Right forelimb (tissue), 1 donor: ENCODE data around the gene AGFG2.
"Not testable (repeated sequence)": the region's sequence is repeated elsewhere in the genome, so short reads cannot be mapped to it uniquely, and the experiment has no call there.

Source experiments
- DNase-seq: peaks from one replicate; pipeline ENCODE4 v3.0.0-alpha.2; 2018

The AGFG2 gene

DNA sequence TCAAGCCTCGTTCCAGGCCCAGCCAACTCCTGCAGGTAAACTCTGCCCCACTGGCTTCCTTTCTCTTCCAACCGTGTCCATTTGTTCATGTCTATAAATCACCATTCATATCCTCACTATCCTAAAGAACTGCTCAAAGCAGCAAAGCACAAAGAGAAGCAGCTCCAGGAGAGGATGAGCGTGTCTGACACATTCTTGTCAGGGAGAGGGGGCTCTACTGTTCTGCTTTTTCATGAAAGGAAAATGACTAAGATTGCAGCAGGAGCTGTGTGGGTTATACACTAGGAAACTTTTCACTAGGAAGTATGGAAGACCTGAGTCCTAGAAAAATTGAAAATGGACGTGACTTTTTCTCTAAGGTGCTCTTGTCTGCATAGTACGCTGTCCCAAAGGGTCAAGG, 16.7 kb downstream of the AGFG2 start:
- no peak for DNase-seq

- no peak for DNase-seq
These were observed 17.5 kb downstream of the AGFG2 start for GRCh38 chr7:100556541-100556940.

- no peak for DNase-seq
These were observed 20.1 kb downstream of the AGFG2 start for GRCh38 chr7:100559127-100559526.

GRCh38 chr7:100561491-100562194, 22.6 kb downstream of the AGFG2 start:
- DNase-seq, result no peak

GRCh38 chr7:100562195-100563099, 23.4 kb downstream of the AGFG2 start:
- DNase-seq, result no peak

DNA sequence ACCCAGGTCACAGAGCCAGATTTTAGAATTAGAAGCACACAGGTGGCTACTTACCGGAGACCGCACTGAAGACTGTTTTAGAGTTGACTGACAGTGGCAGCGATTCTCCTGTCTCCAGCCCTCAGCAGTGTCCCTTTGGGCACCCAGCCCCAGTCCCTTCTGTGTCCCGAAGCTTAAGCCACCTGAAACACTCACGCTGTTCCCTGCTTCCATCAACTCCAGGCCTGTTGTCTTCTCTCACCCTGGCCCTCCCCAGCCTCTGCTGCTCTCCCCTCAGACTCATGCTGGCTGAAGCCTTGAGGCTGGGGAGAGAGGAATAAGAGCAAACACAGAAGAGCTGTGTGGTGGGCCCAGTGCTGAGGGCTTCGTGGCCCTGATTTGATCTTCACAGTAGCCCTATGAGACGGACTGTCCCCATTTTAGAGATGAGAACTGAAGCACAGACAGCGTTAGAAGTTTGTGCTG, 24.1 kb downstream of the AGFG2 start:
- DNase-seq, result no peak

DNA sequence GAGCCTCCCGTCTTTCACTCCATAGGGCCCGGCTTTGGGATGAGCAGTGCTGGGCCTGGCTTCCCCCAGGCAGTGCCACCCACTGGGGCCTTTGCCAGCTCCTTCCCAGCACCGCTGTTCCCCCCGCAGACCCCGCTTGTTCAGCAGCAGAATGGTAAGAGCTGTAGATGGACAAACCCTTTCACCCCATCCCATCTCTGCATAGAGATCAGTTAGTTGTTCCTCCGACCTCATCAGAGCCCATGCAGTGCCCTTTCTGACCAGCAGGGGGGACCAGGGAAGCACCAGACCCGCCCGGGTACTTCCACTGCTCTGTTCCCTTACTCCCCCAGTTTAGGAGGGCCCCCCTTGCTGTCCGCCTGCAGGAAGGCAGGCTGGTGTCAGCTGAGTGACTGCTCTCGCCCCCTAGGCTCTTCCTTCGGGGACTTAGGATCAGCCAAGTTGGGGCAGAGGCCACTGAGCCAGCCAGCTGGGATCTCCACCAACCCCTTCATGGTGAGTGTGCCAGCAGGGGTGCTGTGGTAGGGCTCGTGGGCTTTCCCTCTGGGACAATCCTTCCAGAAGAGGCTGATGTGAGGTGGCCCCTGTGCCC, 24.9 kb downstream of the AGFG2 start:
- peak; percentile 89 for DNase-seq

DNA sequence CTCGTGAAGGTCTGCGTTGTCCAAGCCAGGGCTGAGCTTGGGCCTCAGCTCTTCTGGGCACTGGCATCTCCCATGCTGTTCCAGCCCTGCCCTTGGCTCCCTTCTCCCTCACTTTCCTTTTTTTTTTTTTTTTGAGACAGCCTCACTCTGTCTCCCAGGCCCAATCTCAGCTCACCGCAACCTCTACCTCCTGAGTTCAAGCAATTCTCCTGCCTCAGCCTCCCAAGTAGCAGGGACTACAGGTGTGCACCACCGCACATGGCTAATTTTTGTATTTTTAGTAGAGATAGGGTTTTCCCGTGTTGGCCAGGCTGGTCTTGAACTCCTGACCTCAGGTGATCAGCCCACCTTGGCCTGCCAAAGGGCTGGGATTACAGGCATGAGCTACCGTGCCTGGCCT, 25.4 kb downstream of the AGFG2 start:
- DNase-seq, result not testable (repeated sequence)

GRCh38 chr7:100565133-100565571, 26.1 kb downstream of the AGFG2 start:
- DNase-seq, result no peak

DNA sequence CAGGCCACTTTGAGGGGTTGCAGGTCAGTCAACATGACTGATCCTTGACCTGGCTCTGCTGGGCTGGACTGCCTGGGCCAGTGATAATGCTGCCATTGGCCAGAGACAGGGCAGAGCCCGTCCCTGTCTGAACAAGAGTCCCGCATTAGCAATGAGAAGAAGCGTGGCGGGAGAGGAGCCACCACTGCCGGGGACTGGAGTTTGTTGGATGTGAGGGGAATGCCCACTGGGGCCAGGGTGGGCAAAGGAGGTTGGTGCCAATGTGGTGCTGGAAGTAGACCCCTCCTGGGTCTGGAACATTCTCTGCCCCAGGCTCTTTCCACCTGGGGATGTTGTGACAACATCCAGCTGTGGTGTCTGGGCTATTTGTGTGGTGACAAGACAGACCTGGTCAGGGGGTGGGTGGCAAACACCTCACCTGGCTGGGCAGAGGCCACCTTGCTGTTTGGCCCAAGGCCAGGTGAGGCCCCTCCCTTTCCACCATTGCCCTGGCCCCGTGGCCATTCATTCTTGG, 27.1 kb downstream of the AGFG2 start:
- no peak for DNase-seq

DNA sequence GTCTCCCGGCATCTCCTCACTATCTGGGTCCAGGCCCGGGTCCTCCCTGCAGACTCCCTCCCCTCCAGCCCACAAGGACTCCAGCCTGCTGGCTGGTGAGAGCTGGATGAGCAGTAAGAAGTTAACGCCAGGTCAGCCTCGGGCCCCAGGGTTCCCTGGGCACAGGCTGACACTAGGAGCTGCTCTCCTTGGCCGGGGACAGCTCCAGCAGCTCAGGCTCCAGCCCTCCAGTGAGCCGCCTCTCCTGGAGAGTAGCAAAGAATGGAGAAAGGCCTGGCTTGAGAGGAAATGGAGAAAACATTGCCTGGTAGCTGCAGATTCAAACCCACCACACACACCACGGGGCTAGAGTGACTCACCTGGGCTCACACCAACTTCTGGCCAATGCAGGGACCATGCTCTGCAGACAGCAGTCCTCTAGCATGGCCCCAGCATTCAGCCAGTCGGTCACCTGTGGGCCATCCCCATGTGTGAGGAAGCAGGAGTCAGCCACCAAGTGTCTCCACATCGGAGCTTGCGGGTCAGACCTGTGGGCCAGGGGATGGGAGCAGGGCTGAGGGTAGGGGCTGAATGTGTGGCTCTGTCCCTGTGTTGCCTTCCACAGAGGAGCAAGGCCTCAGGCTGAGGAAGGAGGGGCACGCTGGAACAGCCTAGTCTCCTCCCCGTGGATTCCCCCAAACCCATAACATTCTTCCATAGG, 28.2 kb downstream of the AGFG2 start:
- DNase-seq, result no peak

DNA sequence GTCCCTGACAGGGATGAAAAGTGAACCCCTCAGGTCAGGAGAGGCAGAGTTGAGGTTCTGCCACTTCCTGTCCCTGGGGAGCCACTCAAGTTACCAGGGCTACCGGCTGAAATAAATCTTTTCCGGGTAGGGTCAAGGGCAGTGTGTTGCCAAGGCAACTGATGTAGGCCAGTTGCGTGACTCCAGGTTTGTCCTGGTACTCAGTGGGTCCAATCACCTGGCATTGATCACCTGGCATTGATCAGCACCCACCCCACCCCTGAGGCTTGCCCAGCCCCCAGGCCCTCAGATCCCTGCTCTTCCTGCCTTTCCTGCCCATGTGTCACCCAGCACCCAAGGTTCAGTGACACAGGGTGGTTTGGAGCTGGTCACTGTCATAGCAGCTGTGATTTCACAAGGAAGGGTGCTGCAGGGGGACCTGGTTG, 28.8 kb downstream of the AGFG2 start:
- DNase-seq, result no peak

DNA sequence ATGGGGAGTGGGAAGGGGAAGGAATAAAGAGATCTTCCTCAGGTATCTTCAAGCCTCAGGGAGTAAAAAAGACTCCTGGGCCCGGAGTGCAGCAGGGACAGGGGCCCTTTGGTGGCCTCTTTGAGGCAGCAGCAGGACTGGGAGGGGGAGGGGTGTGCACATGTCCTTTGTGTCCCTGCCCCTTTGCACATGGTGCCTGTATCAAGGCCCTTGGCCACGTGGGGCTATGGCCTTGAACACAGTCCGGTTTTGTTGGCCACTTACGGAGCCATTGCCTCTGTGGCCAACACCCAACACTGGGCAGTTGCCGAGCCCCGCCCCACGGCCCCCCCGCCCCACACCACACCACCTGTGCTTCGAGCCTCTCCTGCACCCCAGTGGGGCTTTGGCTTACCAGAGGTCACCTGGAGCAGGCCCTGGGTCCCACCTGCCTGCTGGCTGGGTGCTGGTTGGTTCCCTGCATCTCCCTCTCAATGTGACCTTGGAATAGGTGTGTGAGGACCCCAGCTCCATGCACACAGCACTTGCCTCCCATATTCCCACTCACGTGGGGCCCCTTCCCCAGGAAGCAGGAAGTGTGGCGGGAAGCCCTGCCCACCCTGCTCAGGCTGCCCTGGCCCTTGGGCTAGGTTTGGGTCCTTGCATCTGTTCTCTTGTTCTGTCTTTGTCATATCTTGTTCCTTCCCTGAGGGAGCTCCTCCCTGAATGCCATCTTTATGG, 29.3 kb downstream of the AGFG2 start:
- DNase-seq, result no peak

GRCh38 chr7:100568896-100569844, 30.2 kb downstream of the AGFG2 start:
- DNase-seq, result no peak

DNA sequence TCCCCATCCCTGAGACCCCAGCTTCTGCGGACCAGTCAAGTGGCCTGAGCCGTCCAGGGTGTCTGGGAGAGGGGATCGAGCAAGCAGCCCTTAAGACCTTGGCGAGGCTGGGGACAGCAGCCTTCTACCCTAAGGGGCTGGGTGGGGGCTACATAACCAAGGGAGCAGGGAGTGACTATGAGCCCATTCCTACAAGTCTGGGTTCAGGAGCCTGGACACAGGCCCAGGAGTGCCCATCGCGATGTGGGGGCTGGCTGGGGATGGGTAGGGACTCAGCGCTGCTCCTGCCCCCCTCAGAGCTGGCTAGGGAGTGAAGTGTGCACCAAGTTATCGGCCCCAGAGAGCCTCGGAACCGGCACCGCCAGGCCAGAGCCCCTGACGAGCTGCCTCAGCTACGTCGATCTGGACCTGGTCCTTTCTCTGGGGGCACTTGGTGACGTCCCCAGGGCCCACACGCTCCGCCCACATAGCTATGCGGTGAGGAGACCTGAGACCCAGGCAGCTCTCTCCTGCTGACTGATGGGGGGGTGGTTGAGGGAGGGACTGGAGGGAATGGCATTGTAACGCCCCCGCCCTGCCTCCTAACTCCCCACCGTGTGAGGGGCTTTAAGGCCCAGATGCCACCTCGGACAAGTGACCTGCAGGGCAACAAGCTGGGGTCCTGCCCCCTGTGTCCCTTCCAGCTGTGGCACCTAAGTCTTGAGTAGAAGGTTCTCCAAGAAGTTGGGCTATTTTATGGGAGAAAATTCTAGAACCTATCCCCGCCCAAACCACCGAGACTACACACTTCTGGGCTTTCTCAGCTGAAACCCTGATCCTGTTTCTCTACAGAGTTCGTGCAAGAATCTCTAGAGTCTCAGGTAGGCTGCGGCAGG, 32.2 kb downstream of the AGFG2 start:
- no peak for DNase-seq

GRCh38 chr7:100571829-100572116, 32.8 kb downstream of the AGFG2 start:
- no peak for DNase-seq

DNA sequence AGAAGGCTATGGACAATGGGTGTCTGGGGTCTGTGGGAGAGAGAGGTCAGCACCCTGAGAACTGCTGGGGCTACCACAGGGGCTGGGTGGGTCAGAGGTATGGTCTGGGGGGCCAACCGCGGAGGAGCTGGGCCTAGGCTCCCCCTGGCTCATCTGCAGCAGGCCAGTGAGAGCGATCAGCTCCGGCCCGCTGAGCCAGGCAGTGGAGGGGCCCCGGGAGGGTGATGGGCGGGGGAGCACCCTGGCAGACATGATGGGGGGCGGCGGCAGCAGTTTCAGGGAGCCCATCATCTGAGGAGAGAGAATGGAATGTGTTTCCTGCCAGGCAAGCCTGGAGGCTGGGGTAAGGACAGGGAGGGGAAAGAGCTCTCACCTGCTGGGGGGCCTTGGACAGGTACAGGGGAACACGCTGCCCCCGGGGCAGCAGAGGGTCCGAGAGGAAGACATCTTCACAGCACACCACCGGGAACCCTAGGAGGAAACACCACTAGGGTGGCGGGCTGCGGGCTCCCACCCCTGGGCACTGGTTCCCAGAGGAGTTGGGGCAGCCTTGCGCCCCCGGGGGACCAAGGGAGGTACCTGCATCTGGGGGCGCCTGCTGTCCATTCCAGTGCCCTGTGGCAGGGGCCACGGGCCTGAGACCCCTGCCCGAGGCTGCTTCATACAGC, 33.4 kb downstream of the AGFG2 start:
- no peak for DNase-seq

DNA sequence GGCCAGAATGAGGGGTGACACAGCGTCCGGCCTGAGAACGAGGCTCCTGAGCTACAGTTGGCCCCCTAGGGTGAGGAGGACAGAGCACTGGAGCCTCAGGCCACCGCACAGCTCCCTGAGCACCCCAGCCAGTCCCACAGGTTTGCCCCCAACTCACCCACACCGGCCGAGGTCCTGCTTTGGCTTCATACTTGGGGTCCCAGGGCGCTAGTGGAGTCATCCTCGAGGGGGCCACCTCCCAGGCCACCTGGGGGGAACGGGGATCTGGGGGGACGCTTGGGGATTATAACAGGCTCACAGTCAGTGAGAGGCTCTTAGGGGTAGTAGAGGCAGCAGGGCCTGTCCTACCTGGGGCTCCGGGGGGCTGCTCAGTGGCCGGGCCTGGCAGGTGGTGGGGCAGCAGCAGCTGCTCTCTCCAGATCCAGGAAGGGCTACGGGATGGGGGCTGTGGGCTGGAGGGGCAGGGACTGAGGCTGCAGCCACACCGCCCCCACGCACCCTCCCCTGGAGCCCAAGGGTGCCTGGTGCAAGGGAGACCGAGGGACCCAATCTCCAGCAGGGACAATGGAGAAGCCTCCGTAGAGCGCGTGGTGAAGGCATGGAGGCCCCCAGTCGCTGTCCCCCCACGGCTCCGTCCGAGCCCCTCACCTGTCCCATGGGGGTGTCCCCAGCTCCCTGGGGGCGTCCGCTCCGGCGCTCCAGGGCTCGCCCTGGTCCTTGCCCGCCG, 34.1 kb downstream of the AGFG2 start:
- DNase-seq, result no peak
